CD14-positive monocyte (primary cell): Measurements from ENCODE around the gene SLC10A6. TPM values are rescaled to one million over a fixed set of nuclear protein-coding genes. Genes with fewer than 3 reads are reported as not detected.

Experiments
- DNase-seq, 3 donors: peaks; one replicate each; pipeline ENCODE4 v3.0.0-alpha.2; 2011 to 2022
- H2AFZ ChIP-seq: 2 replicates; pipeline ENCODE4 v1.6.0; 2012; ENCODE audit warnings: mild to moderate bottlenecking, low read depth, low read length, inconsistent platforms; ENCODE audit not compliant: insufficient read depth, poor library complexity, severe bottlenecking
- H3K27ac ChIP-seq, 2 donors: 1 replicate in 1 of 2; 2 replicates in 1 of 2; pipeline ENCODE4 v1.5.1; 2012 to 2013; ENCODE audit warnings: low read length in 2 of 2, control low read depth in 1 of 2, inconsistent platforms in 1 of 2, low read depth in 1 of 2, mild to moderate bottlenecking in 1 of 2
- H3K27me3 ChIP-seq, 2 donors: one replicate each; pipeline versions ENCODE4 v1.6.0 to v1.6.1; 2011 to 2013; ENCODE audit warnings: low read length in 2 of 2; ENCODE audit not compliant: control insufficient read depth in 2 of 2, insufficient read depth in 2 of 2
- H3K36me3 ChIP-seq, 2 donors: replicated peaks in 1 of 2; 1 replicate in 1 of 2; 2 replicates in 1 of 2; pipeline versions ENCODE4 v1.5.1 to v1.6.1; 2012 to 2013; ENCODE audit warnings: low read length in 2 of 2, control low read depth in 1 of 2, inconsistent platforms in 1 of 2, mild to moderate bottlenecking in 1 of 2; ENCODE audit not compliant: insufficient read depth in 2 of 2, control insufficient read depth in 1 of 2
- H3K4me1 ChIP-seq, 2 donors: 1 replicate in 1 of 2; 2 replicates in 1 of 2; pipeline versions ENCODE4 v1.5.1 to v1.6.1; 2012 to 2013; ENCODE audit warnings: low read length in 2 of 2, control low read depth in 1 of 2, inconsistent platforms in 1 of 2, mild to moderate bottlenecking in 1 of 2, moderate library complexity in 1 of 2; ENCODE audit not compliant: insufficient read depth in 2 of 2, control insufficient read depth in 1 of 2
- H3K4me2 ChIP-seq: replicated peaks from 2 replicates; pipeline ENCODE3; 2012; ENCODE audit warnings: low read length, moderate library complexity, mild to moderate bottlenecking; ENCODE audit not compliant: poor library complexity, severe bottlenecking; ENCODE audit errors: extremely low read depth
- H3K4me3 ChIP-seq, 3 experiments: fragments of 200-600 bp in 1 of 3; sonication (generic) in 1 of 3; replicated peaks in 1 of 3; 1 replicate in 2 of 3; 2 replicates in 1 of 3; pipeline ENCODE4 v1.5.1; 2011 to 2013; ENCODE audit warnings: low read length in 3 of 3, mild to moderate bottlenecking in 3 of 3, control low read depth in 2 of 3, low read depth in 2 of 3, inconsistent platforms in 1 of 3, moderate library complexity in 1 of 3
- H3K79me2 ChIP-seq: 2 replicates; pipeline ENCODE4 v1.6.0; 2012; ENCODE audit warnings: mild to moderate bottlenecking, control low read depth, inconsistent platforms, low read length, moderate library complexity; ENCODE audit not compliant: insufficient read depth
- H3K9ac ChIP-seq: 2 replicates; pipeline ENCODE4 v1.6.0; 2017; ENCODE audit warnings: low read length, mild to moderate bottlenecking; ENCODE audit not compliant: insufficient read depth, poor library complexity, severe bottlenecking
- H3K9me3 ChIP-seq, 2 donors: replicated peaks in 1 of 2; 1 replicate in 1 of 2; 2 replicates in 1 of 2; pipeline versions ENCODE4 v1.5.1 to v1.6.1; 2012 to 2013; ENCODE audit warnings: low read length in 2 of 2, control low read depth in 1 of 2; ENCODE audit not compliant: control insufficient read depth in 1 of 2, insufficient read depth in 1 of 2
- H4K20me1 ChIP-seq: 2 replicates; pipeline ENCODE4 v1.6.0; 2012; ENCODE audit warnings: mild to moderate bottlenecking, low read length, control low read depth, moderate library complexity; ENCODE audit not compliant: insufficient read depth
- H3K27ac Mint-ChIP-seq, 7 donors: one replicate each; pipeline ENCODE4 v1.8.0; 2020; ENCODE audit warnings: mild to moderate bottlenecking in 7 of 7, mixed read lengths in 7 of 7, moderate library complexity in 6 of 7, inconsistent platforms in 2 of 7
- H3K27me3 Mint-ChIP-seq, 3 donors: one replicate each; pipeline ENCODE4 v1.8.0; 2021 to 2022; ENCODE audit warnings: low read depth in 3 of 3, mild to moderate bottlenecking in 3 of 3, mixed read lengths in 3 of 3, moderate library complexity in 3 of 3, inconsistent platforms in 1 of 3
- H3K36me3 Mint-ChIP-seq, 2 donors: one replicate each; pipeline ENCODE4 v1.8.0; 2020; ENCODE audit warnings: mixed read lengths in 2 of 2, inconsistent platforms in 1 of 2, mild to moderate bottlenecking in 1 of 2
- H3K4me1 Mint-ChIP-seq: one replicate; pipeline ENCODE4 v1.8.0; 2020; ENCODE audit warnings: mild to moderate bottlenecking, mixed read lengths
- H3K4me3 Mint-ChIP-seq, 2 donors: one replicate each; pipeline ENCODE4 v1.8.0; 2020; ENCODE audit warnings: mild to moderate bottlenecking in 2 of 2, mixed read lengths in 2 of 2, moderate library complexity in 1 of 2
- H3K9me3 Mint-ChIP-seq, 7 donors: one replicate each; pipeline ENCODE4 v1.8.0; 2020 to 2022; ENCODE audit warnings: mixed read lengths in 7 of 7, mild to moderate bottlenecking in 6 of 7, moderate library complexity in 6 of 7, inconsistent platforms in 2 of 7
- WGBS: methylation state at CpG from one replicate; pipeline ENCODE4 v1.1.5; 2013; ENCODE audit warnings: missing lambda C conversion rate; ENCODE audit not compliant: insufficient coverage; 5-methylcytosine and 5-hydroxymethylcytosine counted together
- intact Hi-C, 2 donors: fragments of 100-400 bp; cut with micrococcal nuclease; formaldehyde crosslinking; loops; one replicate each; pipeline versions ENCODE4 v1.15.0 to v1.15.1; 2023
- polyA plus RNA-seq, 3 donors: library from polyadenylated mRNA; depleted of rRNA in 1 of 3; unstranded in 2 of 3; stranded (reverse) in 1 of 3; fragments of 300-500 nt in 2 of 3; fragments of >200 nt in 1 of 3; fragmentation: Illumina TruSeq in 2 of 3; gene quantifications; 1 replicate in 2 of 3; 2 replicates in 1 of 3; pipeline ENCODE4 v1.2.3, GENCODE V29; 2012 to 2021
- TF ChIP-seq, protein P1 (sequence below): fragments of 200-600 bp; IDR thresholded peaks from one replicate; pipeline ENCODE4 v1.8.0; 2022; ENCODE audit warnings: antibody characterized with exemption, mild to moderate bottlenecking

The SLC10A6 gene
- polyA plus RNA-seq, 3 donors: 0.08 TPM; not detected in 2

- no peak overlapping the region for H3K27ac Mint-ChIP-seq
- intact Hi-C loops: loop anchor here in 1 of 2 donors (2.0 kb wide), 1 partner anchor 24 kb away; no protein-coding TSS in a partner anchor
- WGBS: 92% methylated on average over 4 of the region's 4 CpGs
- H3K4me3 ChIP-seq: no peak overlapping the region
- peaks cover 0 to 3% of the 10 kb centered on the region in 2 donors for H3K36me3 Mint-ChIP-seq
- no peaks in the 10 kb centered on the region for H3K79me2 ChIP-seq
- no peak overlapping the region for H2AFZ ChIP-seq
- no peak overlapping the region for H3K9ac ChIP-seq
- no peaks in the 10 kb centered on the region for H3K9me3 ChIP-seq
- peaks cover 0 to 2% (median 0%) of the 10 kb centered on the region in 7 donors for H3K9me3 Mint-ChIP-seq
- no peak for DNase-seq
- TF ChIP-seq, protein P1, sequence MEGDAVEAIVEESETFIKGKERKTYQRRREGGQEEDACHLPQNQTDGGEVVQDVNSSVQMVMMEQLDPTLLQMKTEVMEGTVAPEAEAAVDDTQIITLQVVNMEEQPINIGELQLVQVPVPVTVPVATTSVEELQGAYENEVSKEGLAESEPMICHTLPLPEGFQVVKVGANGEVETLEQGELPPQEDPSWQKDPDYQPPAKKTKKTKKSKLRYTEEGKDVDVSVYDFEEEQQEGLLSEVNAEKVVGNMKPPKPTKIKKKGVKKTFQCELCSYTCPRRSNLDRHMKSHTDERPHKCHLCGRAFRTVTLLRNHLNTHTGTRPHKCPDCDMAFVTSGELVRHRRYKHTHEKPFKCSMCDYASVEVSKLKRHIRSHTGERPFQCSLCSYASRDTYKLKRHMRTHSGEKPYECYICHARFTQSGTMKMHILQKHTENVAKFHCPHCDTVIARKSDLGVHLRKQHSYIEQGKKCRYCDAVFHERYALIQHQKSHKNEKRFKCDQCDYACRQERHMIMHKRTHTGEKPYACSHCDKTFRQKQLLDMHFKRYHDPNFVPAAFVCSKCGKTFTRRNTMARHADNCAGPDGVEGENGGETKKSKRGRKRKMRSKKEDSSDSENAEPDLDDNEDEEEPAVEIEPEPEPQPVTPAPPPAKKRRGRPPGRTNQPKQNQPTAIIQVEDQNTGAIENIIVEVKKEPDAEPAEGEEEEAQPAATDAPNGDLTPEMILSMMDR: no peak
- no peak overlapping the region for H3K27ac ChIP-seq
- H3K36me3 ChIP-seq: no peaks in the 10 kb centered on the region
- no peak overlapping the region for H3K4me3 Mint-ChIP-seq
- H3K27me3 Mint-ChIP-seq: peaks cover 15 to 18% (median 15%) of the 10 kb centered on the region in 3 donors
- H3K4me2 ChIP-seq: no peak overlapping the region
- H4K20me1 ChIP-seq: no peaks in the 10 kb centered on the region
- peaks cover 1 to 15% of the 10 kb centered on the region in 2 donors for H3K27me3 ChIP-seq
- H3K4me1 ChIP-seq: peaks cover 10 to 22% of the 10 kb centered on the region in 2 donors
- peaks cover 16% of the 10 kb centered on the region for H3K4me1 Mint-ChIP-seq
Measured at GRCh38 chr4:86896596-86896995, 47.4 kb upstream of the SLC10A6 start.

DNA sequence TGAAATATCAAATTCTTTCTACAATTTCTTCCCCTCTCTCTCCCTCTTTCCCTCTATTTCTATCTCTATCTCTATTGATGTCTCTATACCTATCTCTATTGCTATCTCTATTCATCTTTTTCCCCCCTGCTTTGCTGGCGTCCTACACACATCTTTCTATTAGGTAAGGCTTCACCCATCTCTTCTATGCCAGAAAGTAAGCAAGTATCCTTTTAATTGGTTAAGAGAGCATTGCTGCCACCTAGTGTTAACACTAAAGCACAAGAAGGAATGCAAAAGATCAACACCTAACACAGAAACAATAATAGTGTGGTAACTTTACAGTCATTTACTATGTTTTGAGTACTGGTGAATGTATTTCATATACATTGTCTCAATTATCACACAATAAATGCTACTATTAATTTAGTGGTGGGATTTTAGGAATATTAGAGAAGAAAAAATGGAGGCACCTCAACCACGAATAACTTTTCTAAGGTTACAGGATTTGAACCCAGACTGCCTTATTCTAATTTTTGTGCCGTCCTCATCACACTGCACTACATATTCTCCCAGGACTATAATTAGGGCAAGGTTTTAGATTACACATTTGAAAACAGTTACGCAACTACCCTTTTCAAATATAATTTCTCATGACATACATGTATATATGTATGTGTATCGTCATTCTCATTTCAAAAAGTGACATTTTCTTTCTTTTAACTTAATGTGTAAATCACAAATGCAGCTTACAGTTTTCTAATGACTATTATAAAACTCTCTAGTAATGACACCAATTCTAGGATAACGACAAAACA is 46.7 kb upstream of the SLC10A6 start:
- H3K27ac Mint-ChIP-seq: no peak overlapping the region
- intact Hi-C loops: loop anchor here (2.0 kb wide), 2 partner anchors 25 to 399 kb away; no protein-coding TSS in a partner anchor
- peaks cover 0 to 4% of the 10 kb centered on the region in 2 donors for H3K36me3 Mint-ChIP-seq

More for the DNA sequence above, 46.7 kb upstream of the SLC10A6 start:
- H3K27me3 ChIP-seq: peaks cover 8 to 20% of the 10 kb centered on the region in 2 donors
- H3K4me3 ChIP-seq: no peak overlapping the region
- H2AFZ ChIP-seq: no peak overlapping the region
- peaks cover 11 to 25% of the 10 kb centered on the region in 2 donors for H3K4me1 ChIP-seq
- H3K9ac ChIP-seq: no peak overlapping the region
- peaks cover 21 to 24% (median 22%) of the 10 kb centered on the region in 3 donors for H3K27me3 Mint-ChIP-seq
- peaks cover 0 to 2% (median 0%) of the 10 kb centered on the region in 7 donors for H3K9me3 Mint-ChIP-seq
- TF ChIP-seq, protein P1: peak; percentile 88
- DNase-seq: peak; percentile 33 to 61 (median 53)
- 100% methylated on average over 1 of the region's 6 CpGs for WGBS
- peaks cover 17% of the 10 kb centered on the region for H3K4me1 Mint-ChIP-seq
- no peak overlapping the region for H3K4me3 Mint-ChIP-seq
- H4K20me1 ChIP-seq: no peaks in the 10 kb centered on the region
- H3K4me2 ChIP-seq: no peak overlapping the region
- H3K36me3 ChIP-seq: no peaks in the 10 kb centered on the region
- no peak overlapping the region for H3K27ac ChIP-seq
- no peaks in the 10 kb centered on the region for H3K9me3 ChIP-seq
- H3K79me2 ChIP-seq: no peaks in the 10 kb centered on the region
